SHP77 (cell line): Measurements from ENCODE around the gene NCOR2.
A peak's percentile ranks its signal among the peaks of the same experiment; 100 is the strongest.

Experiments
- DNase-seq, 2 experiments: peaks; one replicate each; lab custom pipeline; 2025; lab: John Stamatoyannopoulos, UW

Gene NCOR2

DNA sequence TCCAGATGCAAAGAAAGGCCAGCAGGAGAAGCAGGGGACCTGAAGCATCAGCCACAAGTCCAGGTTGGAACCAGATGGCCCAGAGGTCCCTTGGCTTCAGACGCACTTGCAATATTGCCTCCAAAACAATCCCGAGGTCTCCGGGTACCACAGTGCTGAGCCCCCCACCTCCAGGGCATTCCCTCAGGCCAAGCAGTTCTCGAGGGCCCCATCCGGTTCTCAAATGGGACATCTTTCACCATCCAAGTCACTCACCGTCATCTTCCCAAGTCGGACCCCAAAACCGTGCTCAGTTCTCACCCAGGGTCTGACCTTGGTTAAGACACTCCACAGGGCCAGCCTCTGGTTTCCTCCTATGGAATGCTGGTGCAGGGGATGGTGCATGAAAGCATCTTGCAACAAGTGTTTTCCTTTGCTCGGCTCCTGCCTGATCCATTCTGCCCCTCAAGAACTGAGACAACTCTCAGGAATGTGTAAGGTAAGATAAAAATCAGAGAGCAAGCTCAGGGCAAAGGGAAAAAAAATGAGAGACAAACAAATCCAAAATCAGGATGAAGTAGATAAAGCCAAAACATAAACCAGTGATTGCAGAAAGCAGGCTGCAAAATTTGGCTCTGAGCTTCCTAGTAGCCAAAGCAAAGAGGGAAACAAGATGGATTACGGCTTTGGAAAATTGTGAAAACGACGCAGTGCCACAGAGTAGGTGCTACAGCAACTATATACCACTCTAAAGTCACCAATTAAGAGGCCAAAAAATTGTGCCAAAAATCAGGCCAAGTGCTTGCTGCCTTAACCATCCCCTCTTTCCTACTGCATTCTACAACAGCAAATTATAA lies 8.0 kb downstream of the NCOR2 start:
- no peak for DNase-seq

DNA sequence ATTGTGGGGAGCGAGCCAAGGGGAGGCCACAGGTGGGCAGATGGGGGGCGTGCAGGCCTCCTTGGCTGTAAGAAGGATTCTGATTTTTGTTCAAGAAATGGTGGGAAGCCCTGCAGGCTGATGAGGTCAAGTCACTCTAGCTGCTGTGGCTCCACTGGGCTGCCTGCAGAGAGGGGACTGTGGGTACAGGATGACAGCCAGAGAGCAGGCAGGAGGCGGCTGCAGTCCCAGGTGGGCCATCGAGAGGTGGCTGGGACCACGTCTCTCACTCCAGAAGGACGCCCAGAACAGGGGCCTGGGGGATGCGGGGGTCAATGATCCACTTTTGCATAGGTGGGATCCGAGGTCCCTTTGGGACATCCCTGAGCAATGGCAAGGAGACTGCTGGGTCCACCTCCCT lies 9.1 kb downstream of the NCOR2 start:
- DNase-seq = no peak

DNA sequence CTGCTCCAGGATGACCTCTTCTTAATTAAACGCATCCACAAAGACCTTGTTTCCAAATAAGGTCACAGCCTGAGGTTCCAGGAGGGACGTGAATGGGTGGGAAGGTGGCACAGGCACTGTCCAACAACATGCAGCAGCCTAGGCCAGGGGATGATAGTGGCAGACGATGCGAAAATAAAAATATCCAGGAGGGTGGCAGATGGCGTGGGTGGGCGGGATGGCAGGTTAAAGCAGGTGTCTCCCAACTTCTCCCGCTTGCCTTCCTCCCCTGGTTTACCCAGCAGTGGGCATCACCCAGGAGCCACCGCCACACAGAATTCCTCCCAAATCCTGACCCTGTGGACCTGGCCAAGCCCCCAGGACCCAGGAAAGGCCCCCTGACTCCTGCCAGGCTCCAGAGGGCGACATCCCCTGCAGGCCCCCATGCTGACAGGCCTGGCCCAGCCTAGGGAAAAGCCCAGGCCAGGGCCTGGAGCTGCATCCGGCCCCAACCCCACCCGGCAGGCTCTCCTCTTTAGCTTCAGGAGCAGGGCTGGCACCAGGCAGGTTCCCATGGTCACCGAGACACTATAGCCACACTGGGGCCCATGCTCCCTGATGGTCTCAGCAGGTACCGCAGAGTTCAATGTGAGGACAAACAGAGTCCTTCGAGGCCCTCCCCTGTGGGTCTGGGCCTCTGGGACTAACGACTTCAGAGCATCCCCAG lies 9.7 kb downstream of the NCOR2 start:
- DNase-seq = peak in 1 of 2 experiments; percentile 48

GRCh38 chr12:124556896-124557501 lies 10.4 kb downstream of the NCOR2 start:
- peak in 1 of 2 experiments; percentile 23 for DNase-seq

DNA sequence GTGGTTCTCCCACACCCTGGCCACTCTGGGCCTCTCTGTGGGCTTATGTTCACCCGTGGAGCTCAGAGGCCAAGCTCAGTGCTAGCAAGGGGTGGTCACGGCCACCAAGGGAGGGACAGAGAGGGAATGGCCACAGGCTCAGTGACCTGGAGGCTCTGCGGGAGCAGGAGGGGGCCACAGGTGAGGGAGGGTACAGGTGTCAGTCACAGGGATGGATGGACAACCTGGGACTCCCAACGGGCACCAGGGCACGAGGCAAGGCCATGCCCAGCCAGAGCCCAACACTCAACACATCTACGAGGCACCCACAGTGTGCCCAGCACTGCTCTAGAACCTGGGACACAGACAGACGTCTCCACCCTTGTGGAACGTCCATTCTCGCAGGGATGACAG lies 11.3 kb downstream of the NCOR2 start:
- DNase-seq = no peak

- no peak for DNase-seq
Observed at GRCh38 chr12:124555168-124556073, 12.0 kb downstream of the NCOR2 start.

- peak; percentile 31 to 70 for DNase-seq
Observed at GRCh38 chr12:124554429-124555029, 12.9 kb downstream of the NCOR2 start.

DNA sequence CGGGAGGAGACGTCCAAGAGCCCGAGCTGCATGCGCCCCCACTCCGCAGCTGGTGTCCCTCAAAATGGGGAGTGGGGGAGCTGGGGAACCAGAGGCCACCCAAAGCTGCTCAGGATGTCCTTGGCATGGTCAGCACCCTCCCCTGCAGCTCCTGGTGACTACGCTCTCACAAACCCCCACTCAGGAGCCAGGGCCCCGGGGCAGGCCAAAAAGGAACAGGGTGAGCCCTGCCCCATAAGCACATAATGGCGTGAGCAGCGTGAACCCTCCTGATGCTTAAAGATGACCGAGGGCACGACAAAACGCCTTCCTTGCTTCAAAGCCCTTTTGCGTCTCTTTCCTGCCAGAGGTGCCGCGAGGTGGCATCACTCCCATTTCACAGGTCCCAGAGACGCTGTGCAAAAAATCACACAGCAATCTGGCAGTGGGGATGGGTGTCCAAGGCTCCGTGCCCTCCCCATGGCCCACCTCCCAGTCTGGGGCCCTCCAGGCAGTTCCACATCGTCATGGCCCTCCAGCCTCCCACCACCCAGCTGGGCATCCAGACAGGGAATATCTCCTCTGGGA lies 13.5 kb downstream of the NCOR2 start:
- no peak for DNase-seq

DNA sequence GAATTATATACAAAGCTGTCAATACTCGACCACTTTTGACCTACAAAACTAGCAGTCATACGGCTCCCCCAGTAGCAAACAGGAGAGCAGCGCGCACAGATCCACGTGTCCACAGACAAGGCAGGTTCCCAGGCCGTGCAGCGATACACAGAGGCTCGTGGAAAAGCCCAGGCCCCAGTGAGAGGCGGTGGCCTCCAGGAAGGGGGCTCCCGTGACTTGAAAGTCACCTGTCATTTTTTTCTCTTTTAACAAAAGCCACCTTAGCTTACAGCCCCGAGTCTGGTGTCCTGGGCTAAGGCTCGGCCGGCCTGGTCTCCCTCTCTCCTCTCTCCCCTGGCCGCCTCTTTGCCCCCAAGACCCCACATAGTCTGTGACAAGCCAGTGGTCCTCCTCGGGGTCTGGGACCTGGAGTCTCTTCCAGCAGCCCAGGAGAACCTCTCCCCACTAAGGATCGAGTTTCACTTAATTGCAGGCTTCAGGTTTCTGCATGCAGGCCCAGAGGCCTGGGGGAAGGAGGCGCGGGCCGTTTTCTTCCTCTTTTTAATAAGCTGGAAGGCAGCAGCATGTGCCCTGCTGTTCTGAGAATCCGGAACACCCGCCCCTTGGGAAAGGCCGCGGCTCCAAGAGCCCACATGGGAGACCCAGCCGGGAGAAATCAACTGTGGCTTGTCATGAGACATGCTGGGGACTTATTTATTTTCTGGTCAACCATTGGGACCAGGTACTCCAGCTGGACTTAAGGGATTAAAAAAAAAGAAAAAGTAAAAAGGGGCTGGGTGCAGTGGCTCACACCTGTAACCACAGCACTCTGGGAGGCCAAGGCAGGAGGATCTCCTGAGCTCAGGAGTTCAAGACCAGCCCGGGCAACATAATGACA lies 15.9 kb downstream of the NCOR2 start:
- no peak for DNase-seq

DNA sequence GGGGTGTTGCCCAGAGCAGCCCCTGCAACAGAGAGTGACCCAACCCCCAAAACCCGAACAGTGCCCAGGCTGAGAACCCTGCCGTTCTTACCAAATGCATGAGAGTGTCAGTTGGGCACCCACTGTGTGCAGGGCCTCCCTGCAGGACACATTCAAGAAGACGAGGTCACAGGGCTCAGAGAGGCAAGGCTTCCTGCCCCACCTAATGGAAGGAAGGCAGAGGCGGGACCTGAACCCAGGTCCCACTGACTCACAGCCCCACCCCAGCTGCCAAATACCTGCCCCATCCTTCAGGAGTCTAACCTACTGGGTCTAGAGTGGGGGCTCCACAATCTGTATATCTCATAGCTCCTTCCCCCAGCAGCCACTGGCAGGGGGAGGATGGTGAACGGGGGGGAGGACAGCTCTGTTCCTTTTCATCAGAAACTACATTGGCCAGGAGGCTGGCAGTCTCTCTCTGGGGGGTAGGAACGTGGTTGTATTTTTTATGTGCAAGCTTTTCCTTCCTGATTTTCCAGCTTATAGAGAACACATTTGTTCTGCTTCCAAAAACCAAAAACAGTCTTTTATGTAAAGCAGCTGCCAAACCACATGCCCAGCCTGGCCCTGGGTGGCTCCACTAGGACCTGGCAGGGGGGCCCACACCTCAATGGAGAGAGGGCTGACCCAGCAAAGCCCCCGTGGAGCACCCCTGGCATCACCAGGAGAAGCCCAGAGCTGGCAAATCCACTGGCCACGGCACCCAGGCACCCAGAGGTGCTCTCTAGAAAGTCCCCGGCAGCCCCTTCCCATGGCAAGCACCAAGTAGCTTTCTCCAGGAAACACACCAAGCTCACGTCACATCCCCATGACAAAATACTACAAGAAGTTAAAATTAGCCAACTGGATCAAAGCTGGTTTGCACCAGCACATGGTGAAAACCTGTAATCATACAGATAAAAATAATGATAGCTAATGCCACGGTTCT lies 17.0 kb downstream of the NCOR2 start:
- no peak for DNase-seq

DNA sequence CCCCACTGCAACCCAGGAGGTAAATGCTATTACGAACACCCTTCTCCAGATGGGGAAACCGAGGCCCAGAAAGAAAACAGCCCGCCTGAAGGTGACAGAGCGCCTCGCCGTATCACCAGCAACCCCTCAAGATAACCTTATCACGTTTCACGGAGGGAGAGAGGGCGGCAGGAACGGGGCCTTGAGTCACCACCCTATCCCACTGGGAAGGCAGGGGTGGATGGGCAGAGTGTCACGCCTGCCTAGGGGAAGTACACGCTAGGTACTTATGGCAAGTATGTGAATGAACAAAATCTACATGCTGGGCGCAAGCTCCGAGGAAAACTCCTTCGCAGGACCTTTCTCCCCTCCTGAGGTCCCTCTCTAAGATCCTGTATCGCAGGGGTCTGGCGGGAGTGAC lies 17.8 kb downstream of the NCOR2 start:
- no peak for DNase-seq

DNA sequence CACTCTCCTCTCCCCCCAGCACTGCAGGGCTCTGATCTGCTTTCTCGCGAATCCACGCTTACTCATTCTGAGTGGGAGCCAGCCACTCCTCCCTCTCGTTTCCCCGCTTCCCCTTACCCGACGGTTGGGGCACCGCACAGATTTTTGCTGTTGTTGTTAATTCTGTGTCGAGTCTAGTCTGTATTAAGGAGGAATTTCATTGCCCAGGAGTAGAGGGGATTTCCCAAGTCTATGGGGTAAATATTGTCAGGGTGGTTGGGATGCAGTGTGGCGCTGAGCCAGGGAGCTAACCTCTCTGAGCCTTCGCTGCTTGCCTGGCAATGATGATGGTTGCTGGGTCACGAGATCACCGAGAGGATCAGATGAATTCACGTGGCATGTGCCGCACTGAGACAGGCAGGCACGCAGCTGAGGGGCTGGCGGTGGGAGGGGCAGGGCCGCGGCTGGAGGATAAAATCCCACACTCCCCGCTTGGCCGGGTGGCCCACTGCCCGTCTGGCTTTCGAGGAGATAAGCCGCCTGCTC lies 18.5 kb downstream of the NCOR2 start:
- DNase-seq = no peak

GRCh38 chr12:124547626-124548025 lies 19.8 kb downstream of the NCOR2 start:
- DNase-seq = no peak

GRCh38 chr12:124545508-124546418 lies 21.6 kb downstream of the NCOR2 start:
- no peak for DNase-seq

DNA sequence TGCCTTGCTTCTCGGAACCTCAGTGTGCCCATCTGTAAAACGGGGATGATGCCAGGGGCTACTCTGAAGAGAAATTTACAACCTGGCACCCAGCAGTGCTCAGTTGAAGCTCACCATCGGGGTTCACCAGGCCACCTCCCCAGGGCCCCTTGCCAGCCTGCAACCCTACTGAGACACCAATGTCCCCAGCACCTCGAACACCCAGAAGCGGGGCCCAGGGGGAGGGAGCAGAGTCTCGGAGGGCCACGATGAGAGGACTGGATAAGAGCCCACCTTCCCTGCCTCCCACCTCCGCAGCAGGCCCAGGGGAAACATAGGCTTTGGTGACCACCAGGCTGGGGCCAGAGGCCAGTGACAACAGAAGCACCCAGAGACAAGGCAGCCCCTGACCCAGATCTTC lies 22.4 kb downstream of the NCOR2 start:
- no peak for DNase-seq

DNA sequence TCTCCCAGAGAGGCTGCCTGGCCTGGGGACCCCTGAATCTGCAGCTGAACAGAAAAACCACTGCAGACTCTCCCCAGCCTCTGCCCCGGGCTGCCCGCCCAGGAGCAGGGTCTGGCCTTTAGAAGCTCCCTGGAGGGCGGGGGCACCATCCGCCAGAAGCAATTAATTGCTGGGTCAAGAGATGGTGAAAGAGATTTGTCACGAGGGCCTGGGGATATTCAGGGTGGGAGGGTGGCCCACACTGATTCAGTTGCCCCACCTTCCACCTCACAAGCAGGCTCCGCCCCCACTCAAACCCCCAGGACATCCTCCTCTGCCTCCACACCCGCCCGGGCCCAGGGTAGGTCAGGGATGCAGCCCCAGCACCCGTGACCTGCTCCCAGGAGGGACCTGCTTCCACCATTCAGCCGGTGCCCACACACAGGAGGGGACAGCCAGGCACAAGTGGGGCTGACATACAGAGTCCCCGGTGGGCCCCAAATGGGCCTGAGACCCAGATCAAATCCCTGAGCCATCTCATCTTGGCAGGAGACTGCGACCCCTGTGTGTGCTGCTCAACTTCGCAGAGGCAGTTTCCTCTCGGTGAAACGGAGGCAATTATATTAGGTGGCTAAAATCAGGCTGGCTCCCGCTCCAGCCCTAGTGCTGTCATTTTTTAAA lies 23.0 kb downstream of the NCOR2 start:
- no peak for DNase-seq
